H1 (cell line): ENCODE results near the gene C19orf18. TPM values are rescaled to one million over a fixed set of nuclear protein-coding genes. Genes with fewer than 3 reads are reported as not detected.

Experiments
- CHD1 ChIP-seq: IDR thresholded peaks from 2 replicates; pipeline ENCODE4 v1.6.1; 2012; ENCODE audit warnings: low read depth, low read length, improper control_type of control experiment
- CHD2 ChIP-seq: IDR thresholded peaks from 2 replicates; pipeline ENCODE4 v1.6.1; 2012; ENCODE audit warnings: low read length, improper control_type of control experiment
- CHD7 ChIP-seq: fragments of 300-600 bp; sonication (generic); IDR thresholded peaks from 2 replicates; pipeline ENCODE4 v1.7.1; 2012; ENCODE audit warnings: low read length, moderate library complexity, mild to moderate bottlenecking, inconsistent platforms; ENCODE audit not compliant: insufficient replicate concordance
- HDAC2 ChIP-seq, 2 experiments: fragments of 300-600 bp in 1 of 2; sonication (generic) in 1 of 2; IDR thresholded peaks; 2 replicates each; pipeline ENCODE4 v1.6.1; 2011 to 2012; ENCODE audit warnings: low read depth in 2 of 2, low read length in 2 of 2, mild to moderate bottlenecking in 2 of 2, moderate library complexity in 2 of 2, borderline replicate concordance in 1 of 2, inconsistent platforms in 1 of 2
- HDAC6 ChIP-seq: IDR thresholded peaks from one replicate; pipeline ENCODE4 v1.7.1; 2012; ENCODE audit warnings: low read depth, mild to moderate bottlenecking, inconsistent platforms, low read length, moderate library complexity
- JUN ChIP-seq: IDR thresholded peaks from 2 replicates; pipeline ENCODE4 v1.6.1; 2011; ENCODE audit warnings: low read depth, mild to moderate bottlenecking, improper control_type of control experiment, low read length
- MAFK ChIP-seq: IDR thresholded peaks from 2 replicates; pipeline ENCODE4 v1.6.1; 2012; ENCODE audit warnings: low read depth, mild to moderate bottlenecking, improper control_type of control experiment, low read length
- SAP30 ChIP-seq: fragments of 300-600 bp; sonication (generic); IDR thresholded peaks from 2 replicates; pipeline ENCODE4 v1.7.1; 2012; ENCODE audit warnings: low read length, moderate library complexity, mild to moderate bottlenecking, inconsistent platforms; ENCODE audit not compliant: insufficient read depth, insufficient replicate concordance
- SIRT6 ChIP-seq: IDR thresholded peaks from one replicate; pipeline ENCODE4 v1.7.1; 2012; ENCODE audit warnings: low read length, inconsistent platforms
- SIX5 ChIP-seq: IDR thresholded peaks from 2 replicates; pipeline ENCODE4 v1.6.1; 2011; ENCODE audit warnings: mild to moderate bottlenecking, low read depth, low read length
- SP1 ChIP-seq: IDR thresholded peaks from 2 replicates; pipeline ENCODE4 v1.6.1; 2011; ENCODE audit warnings: low read depth, low read length
- polyA plus RNA-seq, 7 experiments: library from polyadenylated mRNA; depleted of rRNA in 3 of 7; stranded (reverse) in 5 of 7; unstranded in 2 of 7; fragments of >200 nt in 5 of 7; fragments of 200-250 nt in 2 of 7; gene quantifications; 1 replicate in 5 of 7; 2 replicates in 1 of 7; 4 replicates in 1 of 7; pipeline versions ENCODE4 v1.2.1 to v1.2.3, GENCODE V29; 2011 to 2013; ENCODE audit warnings: missing spikeins in 2 of 7, mixed read lengths in 2 of 7
- total RNA-seq: library from RNA; stranded (reverse); fragmentation: NEBNext Ultra II Directional; extraction: Animal tissue kit (Norgen Biotek cat#: 25700); gene quantifications from 2 replicates; pipeline ENCODE4 v1.2.1, GENCODE V29; 2021

The C19orf18 gene
- total and polyA plus RNA-seq, 2 of the 8 experiments (the other 6 are each of a cell fraction or from before 2014, with no cell fraction given) = 0.12 to 0.99 TPM

GRCh38 chr19:58002384-58003173, 28.2 kb upstream of the C19orf18 start, which contains the start of gene ZNF606 (continued):
- TF ChIP-seq CHD7 (no peak), MAFK (no peak), SAP30 (no peak), HDAC2 (IDR thresholded peaks at IDR 0.05; ENCODE audit: borderline replicate concordance in 1 of 2, low read depth in 2 of 2, low read length in 2 of 2) (peak in 1 of 2 experiments; percentile 98; a peak in 2 of 4 replicates), SP1 (no peak), CHD1 (no peak), SIX5 (peak; percentile 61), JUN (no peak), CHD2 (no peak; the same call in 1 of the 2 replicates), SIRT6 (no peak), HDAC6 (no peak)
